A673 (cell line): ENCODE measurements around the gene PAX5. TPM values are rescaled to one million over a fixed set of nuclear protein-coding genes. Genes with fewer than 3 reads are reported as not detected.
A peak's percentile ranks its signal among the peaks of the same experiment; 100 is the strongest.

Experiments used
- BruUV-seq: library from RNA; stranded (reverse); fragments of 400-500 nt; replicated peaks from 2 replicates; lab custom pipeline; 2021; lab: Mats Ljungman, UMichigan
- CTCF ChIA-PET: fragments of 300-600 bp; sonication (Branson Sonifier 250); formaldehyde crosslinking; loops from one replicate; lab custom pipeline; 2022; ENCODE audit warnings: antibody characterized with exemption; lab: Charles Lee
- POLR2A ChIA-PET: fragments of 300-600 bp; sonication (Branson Sonifier 250); formaldehyde crosslinking; loops from one replicate; lab custom pipeline; 2022; ENCODE audit warnings: antibody characterized with exemption; ENCODE audit not compliant: low non-redundant PET; lab: Charles Lee
- DNase-seq: peaks from one replicate; pipeline ENCODE4 v3.0.0-alpha.2; 2015; ENCODE audit warnings: low spot score
- H3K27ac ChIP-seq: fragments of 200-600 bp; sonication (generic); 2 replicates; pipeline ENCODE4 v1.5.1; 2016; ENCODE audit warnings: mixed run types, low read depth, mild to moderate bottlenecking, mixed read lengths, antibody characterized with exemption, low read length; ENCODE audit not compliant: poor library complexity, severe bottlenecking
- H3K27me3 ChIP-seq: fragments of 200-600 bp; sonication (generic); replicated peaks from 2 replicates; pipeline ENCODE4 v1.6.1; 2017; ENCODE audit warnings: mixed run types, low read depth, mild to moderate bottlenecking, mixed read lengths, antibody characterized with exemption, low read length; ENCODE audit not compliant: insufficient read depth, poor library complexity
- H3K36me3 ChIP-seq: fragments of 200-600 bp; sonication (generic); 2 replicates; pipeline ENCODE4 v1.6.1; 2016; ENCODE audit warnings: mixed run types, mild to moderate bottlenecking, mixed read lengths, antibody characterized with exemption, low read length; ENCODE audit not compliant: insufficient read depth, poor library complexity, severe bottlenecking
- H3K4me1 ChIP-seq: fragments of 200-600 bp; sonication (generic); 2 replicates; pipeline ENCODE4 v1.6.1; 2017; ENCODE audit warnings: mixed run types, mild to moderate bottlenecking, mixed read lengths, antibody characterized with exemption, low read length; ENCODE audit not compliant: insufficient read depth, poor library complexity, severe bottlenecking
- H3K4me3 ChIP-seq: fragments of 200-600 bp; sonication (generic); 2 replicates; pipeline ENCODE4 v1.5.1; 2016; ENCODE audit warnings: low read depth, mixed run types, mild to moderate bottlenecking, mixed read lengths, low read length; ENCODE audit not compliant: poor library complexity, severe bottlenecking
- H3K9me3 ChIP-seq: fragments of 200-600 bp; sonication (generic); 2 replicates; pipeline ENCODE4 v1.6.1; 2016; ENCODE audit warnings: mixed run types, low read depth, mild to moderate bottlenecking, mixed read lengths, antibody characterized with exemption, low read length; ENCODE audit not compliant: poor library complexity, severe bottlenecking
- CTCF ChIP-seq: fragments of 300-800, 200-600 bp; sonication (generic); conservative IDR thresholded peaks from 2 replicates; pipeline ENCODE4 v1.5.1; 2017; ENCODE audit warnings: low read depth, mild to moderate bottlenecking, antibody characterized with exemption, low read length, moderate library complexity, mixed read lengths
- EZH2 ChIP-seq: fragments of 200-600 bp; sonication (generic); IDR thresholded peaks from 2 replicates; pipeline ENCODE4 v1.6.1; 2017; ENCODE audit warnings: borderline replicate concordance, low read depth, mild to moderate bottlenecking, mixed read lengths, antibody characterized with exemption, low read length; ENCODE audit not compliant: poor library complexity, severe bottlenecking
- intact Hi-C: fragments of 100-400 bp; cut with micrococcal nuclease; formaldehyde crosslinking; loops from one replicate; pipeline ENCODE4 v1.10.0; 2022; ENCODE audit not compliant: unreplicated experiment
- total RNA-seq: library from RNA; stranded (reverse); gene quantifications from 2 replicates; pipeline ENCODE4 v1.2.3, GENCODE V29; 2021

Gene PAX5
- total RNA-seq, 1 experiment from 2014 or later = 5.5 TPM

- intact Hi-C loops = no loop called here
- no peak for DNase-seq
- ChIA-PET POLR2A (no interaction called here), CTCF (no interaction called here)
- peaks cover 4% of the 10 kb centered on the region for H3K9me3 ChIP-seq
- no peaks in the 10 kb centered on the region for H3K27me3 ChIP-seq
- H3K27ac ChIP-seq = no peak overlapping the region
- BruUV-seq = no TSS peak
- no peak overlapping the region for H3K4me3 ChIP-seq
- TF ChIP-seq CTCF (no peak), EZH2 (no peak)
- no peaks in the 10 kb centered on the region for H3K36me3 ChIP-seq
- H3K4me1 ChIP-seq = peaks cover 19% of the 10 kb centered on the region
These were observed 101.9 kb downstream of the PAX5 start for GRCh38 chr9:36932198-36932597.

- intact Hi-C loops = no loop called here
- Histone ChIP-seq H3K9me3 (peaks cover 4% of the 10 kb centered on the region), H3K27ac (no peak overlapping the region), H3K36me3 (no peaks in the 10 kb centered on the region), H3K4me3 (no peak overlapping the region), H3K27me3 (no peaks in the 10 kb centered on the region), H3K4me1 (peaks cover 19% of the 10 kb centered on the region)
- no peak for TF ChIP-seq CTCF
- TF ChIP-seq EZH2 = no peak
- ChIA-PET POLR2A (no interaction called here), CTCF (no interaction called here)
- DNase-seq = no peak
- BruUV-seq = no TSS peak
These were observed 103.1 kb downstream of the PAX5 start for GRCh38 chr9:36930941-36931340.

- ChIA-PET POLR2A (no interaction called here), CTCF (no interaction called here)
- peak; percentile 70 for DNase-seq
- no peaks in the 10 kb centered on the region for H3K36me3 ChIP-seq
- BruUV-seq = no TSS peak
- TF ChIP-seq CTCF (no peak), EZH2 (no peak)
- H3K4me1 ChIP-seq = peaks cover 31% of the 10 kb centered on the region
- H3K27ac ChIP-seq = peak overlapping the region; percentile 58
- peaks cover 4% of the 10 kb centered on the region for H3K9me3 ChIP-seq
- no peak overlapping the region for H3K4me3 ChIP-seq
- intact Hi-C loops = loop anchor here (1.0 kb wide), 1 partner anchor 455 kb away; no protein-coding TSS in a partner anchor
- H3K27me3 ChIP-seq = no peaks in the 10 kb centered on the region
These were observed 104.8 kb downstream of the PAX5 start for GRCh38 chr9:36929350-36929675.
